GM11168 (cell line): Measurements from ENCODE around the gene SPAG8.

Experiments used
- in situ Hi-C: fragments of 300-500 bp; cut with MboI; formaldehyde crosslinking; loops from one replicate; pipeline ENCODE4 v1.12.0; 2022; ENCODE audit warnings: low sequenced_read_pairs; ENCODE audit not compliant: unreplicated experiment

Gene SPAG8

DNA sequence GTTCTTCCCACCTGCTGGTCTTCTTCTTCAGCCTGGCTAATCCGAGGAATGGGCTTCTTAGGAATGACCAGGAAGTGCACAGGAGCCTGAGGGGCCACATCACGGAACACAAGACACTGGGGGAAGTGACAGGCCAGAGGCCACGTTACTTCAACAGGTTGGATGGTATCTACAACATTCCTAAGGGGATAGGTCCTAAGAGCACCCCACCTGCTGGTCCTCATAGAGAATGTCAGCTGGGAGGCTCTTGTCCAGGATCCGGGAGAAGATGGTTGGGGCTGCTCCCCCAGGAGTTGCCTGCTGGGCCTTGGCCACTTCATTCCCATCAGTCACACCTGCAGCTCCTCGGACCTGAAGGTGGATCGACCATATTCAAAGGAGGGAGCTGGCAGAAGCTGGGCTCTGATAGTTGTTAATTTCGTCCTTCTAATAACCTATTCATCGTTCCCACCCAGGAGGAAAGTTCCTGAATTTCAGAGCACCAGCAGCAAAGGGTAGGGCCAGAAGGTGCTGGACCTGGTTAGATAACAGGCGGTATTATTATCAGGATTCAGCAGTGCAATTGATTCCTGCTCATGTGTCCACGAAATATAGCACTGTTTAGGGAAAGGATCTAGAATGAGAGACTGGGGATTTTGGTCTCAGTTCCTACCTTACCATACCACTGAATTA, 1.5 kb upstream of the SPAG8 start:
- in situ Hi-C loops, result no loop called here

DNA sequence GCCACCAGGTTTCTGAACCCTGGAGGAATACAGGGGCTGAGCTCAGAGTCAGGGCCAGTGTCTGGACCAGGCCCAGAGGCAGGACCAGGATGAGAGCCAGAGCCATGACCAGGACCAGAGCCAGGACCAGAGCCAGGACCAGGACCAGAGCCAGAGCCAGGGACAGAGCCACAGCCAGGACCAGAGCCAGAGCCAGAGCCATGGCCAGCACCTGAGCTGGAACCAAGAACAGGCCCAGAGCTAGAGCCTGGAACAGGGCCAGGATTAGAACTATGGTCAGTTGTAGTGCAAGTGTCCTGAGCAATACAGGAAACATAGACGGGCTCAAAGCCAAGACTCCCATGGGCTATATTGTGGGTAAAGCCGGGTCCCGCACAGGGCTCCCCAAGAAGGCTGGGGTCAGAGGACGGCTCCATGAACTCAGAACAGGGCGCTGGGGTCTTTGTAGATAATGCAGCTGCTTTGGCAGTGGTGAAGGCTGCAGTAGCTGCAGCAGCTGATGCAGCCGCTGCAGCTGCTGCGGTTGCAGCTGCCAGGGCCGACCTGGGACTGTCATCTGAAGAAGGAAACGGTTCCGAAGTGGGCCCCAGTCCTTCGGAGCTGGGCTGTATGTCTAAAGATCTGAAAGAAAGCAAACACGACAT, 559 bp downstream of the SPAG8 start:
- in situ Hi-C loops, result no loop called here

DNA sequence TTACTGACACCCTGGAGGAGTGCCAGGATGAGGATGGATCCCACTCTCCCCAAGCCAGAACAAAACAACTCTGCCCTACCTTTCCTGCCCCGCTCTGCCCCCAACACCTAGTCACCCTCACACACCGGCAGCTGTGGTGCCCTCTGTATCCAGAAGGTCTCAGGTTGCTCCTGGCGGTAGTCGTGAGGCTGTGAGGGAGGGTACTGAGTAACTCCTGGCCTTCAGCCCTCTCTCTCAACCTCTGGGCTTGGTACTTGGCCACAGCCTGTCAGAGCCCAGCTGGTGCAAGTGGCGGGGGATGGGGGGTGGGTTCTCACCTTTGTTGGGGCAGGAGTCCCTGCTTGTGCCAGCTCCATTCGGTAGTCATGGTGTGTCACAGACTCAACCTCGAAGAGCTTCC, 1.9 kb downstream of the SPAG8 start:
- in situ Hi-C loops, result no loop called here

DNA sequence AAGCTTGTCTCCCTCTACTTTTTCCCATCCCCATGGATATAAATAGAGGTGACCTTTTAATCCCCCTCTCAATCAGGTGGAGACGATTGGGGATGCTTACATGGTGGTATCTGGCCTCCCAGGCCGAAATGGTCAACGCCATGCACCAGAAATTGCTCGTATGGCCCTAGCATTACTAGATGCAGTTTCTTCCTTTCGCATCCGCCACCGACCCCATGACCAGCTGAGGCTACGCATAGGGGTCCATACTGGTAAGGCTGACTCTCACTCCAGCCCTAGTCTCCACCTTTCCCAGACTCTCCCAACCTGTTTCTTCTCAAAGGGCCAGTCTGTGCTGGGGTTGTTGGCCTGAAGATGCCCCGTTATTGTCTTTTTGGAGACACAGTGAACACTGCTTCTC, 3.6 kb downstream of the SPAG8 start:
- in situ Hi-C loops, result no loop called here

DNA sequence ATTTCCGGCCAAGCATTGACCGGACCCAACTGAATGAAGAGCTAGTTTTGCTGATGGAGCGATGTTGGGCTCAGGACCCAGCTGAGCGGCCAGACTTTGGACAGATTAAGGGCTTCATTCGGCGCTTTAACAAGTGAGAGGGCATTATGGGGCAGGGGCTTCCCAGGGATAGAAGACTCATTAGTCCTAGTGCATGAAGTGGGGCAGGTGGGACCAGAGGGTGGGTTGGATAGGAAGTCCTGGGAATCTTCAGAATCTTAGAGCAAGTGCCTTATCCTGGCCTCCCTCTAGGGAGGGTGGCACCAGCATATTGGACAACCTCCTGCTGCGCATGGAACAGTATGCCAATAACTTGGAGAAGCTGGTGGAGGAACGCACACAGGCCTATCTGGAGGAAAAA, 6.0 kb downstream of the SPAG8 start:
- in situ Hi-C loops, result no loop called here

DNA sequence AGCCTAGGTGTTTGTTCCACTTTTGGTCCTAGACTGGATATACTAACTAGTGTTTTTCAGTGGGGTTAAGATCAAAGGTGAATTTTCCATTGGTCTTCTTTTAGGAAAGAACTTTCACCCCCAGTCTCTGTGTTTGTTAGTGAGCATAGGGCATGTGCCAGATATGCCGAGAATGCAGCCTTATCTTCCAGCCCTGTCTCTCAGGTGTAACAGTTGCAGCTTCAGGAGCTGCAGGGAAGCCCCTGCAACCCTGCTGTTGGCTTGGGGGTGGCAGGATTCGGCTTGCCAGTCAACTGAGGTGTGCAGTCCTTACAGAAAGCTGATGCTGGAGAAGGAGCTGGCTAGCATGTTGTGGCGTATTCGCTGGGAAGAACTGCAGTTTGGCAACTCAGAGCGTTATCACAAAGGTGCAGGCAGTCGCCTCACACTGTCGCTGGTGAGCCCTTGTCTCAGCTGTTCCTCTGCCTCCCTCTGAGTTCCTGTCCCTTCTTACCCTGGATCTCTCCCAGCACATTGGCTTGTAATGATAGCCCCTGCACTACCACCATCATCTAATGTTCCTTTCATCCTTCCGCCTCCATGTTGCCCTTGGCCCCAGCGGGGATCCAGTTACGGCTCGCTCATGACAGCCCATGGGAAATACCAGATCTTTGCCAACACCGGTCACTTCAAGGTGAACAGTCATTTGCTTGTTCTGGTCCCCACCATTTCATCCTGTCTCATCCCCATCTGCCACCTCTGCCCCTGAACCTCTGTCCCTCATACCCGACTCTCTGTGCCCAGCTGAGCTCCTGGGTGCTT, 10.5 kb downstream of the SPAG8 start:
- in situ Hi-C loops, result no loop called here

DNA sequence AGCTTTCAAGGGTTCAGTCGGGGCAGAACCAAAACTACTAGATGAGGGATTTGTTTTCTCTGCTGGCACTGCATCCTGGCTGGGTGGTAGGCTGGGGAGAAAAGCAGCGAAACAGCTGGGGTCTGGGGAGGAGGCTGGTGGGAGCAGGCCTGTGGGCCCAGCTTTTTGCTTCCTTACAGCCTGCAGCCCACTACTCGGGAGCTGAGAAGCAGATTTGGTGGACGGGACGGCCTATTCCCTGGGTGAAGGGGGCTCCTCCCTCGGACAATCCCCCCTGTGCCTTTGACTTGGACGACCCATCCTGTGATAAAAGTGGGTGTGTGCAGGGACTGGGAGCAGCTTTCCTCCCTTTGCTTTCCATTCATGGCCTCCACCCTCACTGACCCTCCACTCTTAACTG, 11.5 kb downstream of the SPAG8 start:
- in situ Hi-C loops, result no loop called here

DNA sequence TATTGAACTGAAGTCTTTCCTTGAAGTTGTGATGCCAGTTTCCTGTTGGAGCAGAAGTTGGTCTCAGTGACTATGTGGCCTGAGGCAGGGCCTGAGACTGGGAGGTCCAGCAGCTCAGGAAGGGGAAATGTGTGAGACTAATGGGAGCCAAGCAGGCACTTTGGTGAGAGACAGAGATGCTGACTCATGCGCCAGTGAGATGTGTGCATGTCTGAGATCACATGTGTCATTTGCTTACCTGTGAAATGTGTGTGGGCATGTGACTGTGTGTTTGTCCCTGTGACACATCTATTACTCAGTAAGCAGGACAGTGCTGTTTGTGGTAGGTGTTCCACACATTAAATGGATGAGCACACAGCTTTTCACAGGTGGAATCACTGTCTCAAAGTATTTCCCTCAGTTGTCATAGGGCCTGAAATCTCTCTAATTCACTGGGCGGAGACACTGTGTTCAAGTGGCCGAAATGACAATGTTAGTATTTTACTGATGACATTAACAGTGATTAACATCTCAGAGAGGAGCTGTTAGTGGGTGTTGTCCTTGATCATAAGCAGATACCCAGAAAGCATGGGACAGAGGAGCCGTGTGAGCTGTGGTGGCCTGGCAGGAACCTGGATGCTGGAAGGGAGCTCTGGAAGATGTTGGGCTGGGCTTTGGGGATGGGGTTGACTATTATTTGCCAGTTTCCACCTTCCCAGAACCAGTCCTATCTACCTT, 13.2 kb downstream of the SPAG8 start:
- in situ Hi-C loops, result no loop called here

DNA sequence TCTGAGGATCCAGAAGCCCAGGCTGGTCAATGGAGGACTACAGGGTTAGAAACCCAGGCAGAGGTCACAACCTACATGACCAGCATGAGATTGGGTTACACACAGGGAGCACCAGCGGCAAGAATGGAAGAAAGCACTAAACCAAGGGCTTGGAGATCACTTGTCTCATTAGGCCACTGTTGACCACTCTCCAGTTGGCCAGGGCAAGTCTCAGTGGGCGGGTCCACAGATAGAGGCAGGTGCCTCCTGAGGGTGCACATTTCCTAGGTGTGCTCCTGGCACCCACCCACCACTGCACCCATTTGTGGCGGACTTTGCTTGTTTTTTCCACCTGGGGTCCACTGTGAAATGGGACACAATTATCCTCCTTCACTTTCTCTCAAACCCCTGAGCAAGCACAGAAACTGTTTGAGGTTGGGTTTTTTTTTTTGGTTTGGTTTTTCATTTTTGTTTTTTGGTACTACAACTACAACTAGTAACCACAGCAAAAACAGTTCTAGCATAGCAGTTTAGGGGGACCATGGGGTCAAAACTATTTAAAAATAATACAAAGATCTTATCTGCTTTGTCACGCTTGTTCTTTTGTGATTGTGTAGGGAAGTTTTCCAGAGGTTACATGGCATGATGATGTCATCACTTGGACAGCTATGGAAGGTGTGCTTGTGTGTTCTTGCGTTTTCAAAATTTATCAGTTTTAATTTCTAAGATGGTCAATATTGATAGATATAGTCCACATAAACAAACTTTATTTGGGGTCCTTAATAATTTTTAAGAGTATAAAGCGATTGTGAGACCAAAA, 14.6 kb downstream of the SPAG8 start:
- in situ Hi-C loops, result no loop called here

DNA sequence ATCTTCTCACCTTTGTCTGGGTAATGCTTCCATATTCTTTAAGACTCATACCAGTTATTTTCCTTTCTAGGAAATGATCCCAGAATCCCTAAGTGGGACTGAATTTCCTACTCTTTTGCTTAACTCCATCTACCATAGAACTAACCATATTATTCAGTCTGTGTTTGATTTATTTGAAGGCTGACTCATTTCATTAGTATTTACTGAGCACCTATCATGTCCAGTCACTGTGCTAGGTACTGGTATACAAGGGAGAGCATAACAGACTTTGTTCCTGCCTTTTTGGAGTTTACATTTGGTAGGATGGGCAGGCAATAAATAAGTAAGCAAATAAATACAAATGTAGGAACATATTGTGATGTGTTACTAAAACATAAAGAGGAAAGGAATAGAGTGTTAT, 16.4 kb downstream of the SPAG8 start:
- in situ Hi-C loops, result no loop called here

DNA sequence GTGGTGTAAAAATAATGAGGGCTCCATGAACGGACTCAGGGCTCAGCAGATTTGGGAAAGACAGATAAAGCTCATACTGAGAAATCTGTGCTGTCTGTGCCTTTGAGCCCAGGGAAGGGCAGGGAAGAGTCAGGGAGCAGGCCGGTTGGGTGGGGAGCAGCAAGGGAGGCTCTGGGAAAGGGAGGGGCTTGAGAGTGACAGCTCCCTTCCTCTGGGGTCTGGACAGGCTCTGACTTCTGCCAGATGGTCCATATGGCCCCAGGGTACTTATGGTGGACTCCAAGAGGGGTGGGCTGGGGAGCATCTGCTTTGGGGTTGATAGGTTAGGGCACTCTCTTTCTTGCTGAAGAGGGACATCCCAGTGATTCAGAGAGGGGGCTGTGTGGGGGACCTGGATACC, 18.6 kb downstream of the SPAG8 start:
- in situ Hi-C loops, result no loop called here

DNA sequence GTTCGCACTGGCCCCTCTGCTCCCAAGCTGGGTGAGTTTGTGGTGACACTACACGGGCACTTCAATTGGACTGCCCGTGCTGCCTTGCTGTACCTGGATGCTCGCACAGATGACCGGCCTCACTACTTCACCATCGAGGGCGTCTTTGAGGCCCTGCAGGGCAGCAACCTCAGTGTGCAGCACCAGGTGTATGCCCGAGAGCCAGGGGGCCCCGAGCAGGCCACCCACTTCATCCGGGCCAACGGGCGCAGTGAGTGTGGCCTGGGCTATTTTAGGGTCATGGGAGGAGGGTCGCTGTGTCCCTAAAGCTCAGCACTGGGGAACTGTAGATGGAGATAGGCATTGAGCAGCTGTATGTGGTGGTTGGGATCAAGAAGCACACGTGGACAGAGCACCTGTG, 19.2 kb downstream of the SPAG8 start:
- in situ Hi-C loops, result no loop called here

DNA sequence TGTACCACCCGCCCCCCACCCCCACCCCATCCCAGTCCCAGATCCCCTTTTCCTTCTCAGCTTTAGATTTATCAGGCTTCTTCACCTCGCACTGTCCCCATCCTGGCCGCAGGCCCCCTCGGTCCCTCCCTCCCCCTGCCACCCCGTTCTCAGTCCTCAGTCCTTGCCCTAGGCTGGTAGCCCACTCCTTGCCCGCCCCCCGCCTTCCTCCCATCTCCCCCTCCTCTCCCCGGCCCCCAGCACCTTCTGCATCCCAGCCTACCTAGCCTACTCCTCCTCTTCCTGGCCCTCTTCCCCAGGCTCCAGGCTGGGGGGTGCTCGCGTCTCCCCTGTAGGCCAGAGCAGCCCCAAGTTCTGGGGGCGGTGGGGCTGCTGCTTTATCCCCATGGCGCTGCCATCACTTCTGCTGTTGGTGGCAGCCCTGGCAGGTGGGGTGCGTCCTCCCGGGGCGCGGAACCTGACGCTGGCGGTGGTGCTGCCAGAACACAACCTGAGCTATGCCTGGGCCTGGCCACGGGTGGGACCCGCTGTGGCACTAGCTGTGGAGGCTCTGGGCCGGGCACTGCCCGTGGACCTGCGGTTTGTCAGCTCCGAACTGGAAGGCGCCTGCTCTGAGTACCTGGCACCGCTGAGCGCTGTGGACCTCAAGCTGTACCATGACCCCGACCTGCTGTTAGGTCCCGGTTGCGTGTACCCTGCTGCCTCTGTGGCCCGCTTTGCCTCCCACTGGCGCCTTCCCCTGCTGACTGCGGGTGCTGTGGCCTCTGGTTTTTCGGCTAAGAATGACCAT, 19.8 kb downstream of the SPAG8 start:
- in situ Hi-C loops, result no loop called here

DNA sequence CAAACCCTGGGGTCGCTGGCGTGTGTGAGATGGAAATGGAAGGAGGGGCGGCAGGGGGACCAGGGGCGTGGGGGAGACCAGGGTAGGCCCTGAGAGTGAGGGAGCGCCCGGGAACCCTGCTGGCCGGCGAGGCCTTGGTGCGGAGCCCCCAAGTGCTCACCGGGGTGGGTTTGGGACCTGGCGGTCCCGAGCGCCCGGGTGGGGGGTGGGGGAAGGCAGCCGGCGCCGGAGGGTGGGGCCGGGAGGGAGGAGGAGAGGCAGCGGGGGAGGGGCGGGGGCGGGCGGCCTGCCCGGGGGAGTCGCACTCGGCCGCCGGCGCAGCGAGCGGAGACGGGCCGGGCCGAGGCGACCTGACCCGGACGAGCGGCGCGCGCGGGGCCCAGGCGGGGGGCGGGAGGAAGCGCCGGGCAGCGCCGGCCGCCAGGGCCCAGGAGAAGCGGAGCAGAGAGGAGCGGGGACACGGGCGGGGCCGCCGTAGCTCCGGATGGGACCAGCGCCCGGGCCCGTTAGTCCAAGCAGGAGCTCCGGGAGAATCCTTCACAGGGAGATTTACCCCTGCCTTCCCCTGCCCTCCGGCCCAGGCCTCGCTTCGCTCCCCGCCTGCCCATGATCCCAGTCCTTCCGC, 20.7 kb downstream of the SPAG8 start, which contains the start of gene NPR2:
NPR2 (plus strand) TSS at position 295 of the 625 bp plus-strand sequence. CDS start 818 bp downstream, outside the sequence.
- in situ Hi-C loops, result no loop called here

DNA sequence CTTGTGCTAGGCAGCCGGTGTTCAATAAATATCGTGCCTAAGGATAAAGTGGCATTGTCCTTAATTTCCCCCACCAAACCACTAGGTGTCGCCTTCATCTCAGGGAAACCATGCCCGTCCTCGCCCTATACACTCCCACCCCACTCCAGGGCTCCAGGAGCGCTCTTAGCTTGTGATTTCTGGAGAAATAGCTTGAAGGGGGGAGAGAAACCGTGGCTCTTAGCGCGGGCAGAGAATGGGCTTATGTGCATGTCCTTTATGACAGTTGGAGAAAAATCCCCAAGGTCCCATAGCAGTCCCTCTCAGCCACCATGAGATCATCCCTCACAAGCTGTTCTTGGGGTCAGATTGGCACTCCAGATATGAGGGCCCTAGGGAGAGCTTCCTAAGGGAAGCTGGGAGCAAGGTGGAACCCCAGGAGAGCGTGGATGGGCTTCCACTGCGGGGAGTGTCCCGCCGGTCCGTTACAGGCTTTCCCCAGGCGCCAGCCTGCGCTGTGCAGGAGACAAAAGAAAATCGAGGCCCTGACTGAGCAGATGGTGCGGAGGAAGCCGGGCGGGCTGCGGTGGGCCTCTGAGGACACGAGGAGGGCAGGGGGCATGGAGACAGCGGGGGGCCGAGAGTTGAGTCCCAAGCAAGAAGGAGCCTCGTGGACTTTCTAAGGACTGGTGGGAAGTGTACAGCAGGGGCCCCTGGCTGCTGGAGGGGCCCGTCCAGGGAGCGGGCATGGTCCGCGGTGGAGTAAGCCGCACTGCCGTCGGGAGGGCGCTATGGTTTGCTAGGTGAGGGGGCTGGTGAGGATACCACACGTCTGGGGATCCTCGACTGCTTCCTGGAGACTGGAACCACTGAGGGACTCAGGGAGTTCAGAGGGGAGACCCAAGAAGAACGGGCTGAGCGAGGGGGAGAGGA, 21.4 kb downstream of the SPAG8 start:
- in situ Hi-C loops, result no loop called here

DNA sequence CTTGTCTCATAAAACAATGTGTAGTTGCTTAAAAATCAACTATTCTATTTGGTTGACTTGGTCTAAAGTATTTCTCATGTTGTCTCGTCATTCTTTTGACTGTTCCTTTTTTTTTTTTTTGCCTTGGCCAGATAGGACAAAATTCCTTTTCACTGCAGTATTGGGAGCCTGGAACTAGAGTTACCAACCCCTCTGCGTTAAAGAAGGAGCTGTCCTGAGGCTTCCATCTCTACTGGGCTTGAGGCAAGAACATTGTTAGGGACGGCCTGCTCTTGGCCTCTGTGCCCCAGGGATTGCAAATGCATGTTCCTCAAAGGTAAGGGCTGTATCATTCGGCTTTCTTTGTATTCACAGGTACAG, 22.1 kb downstream of the SPAG8 start:
- in situ Hi-C loops, result no loop called here

DNA sequence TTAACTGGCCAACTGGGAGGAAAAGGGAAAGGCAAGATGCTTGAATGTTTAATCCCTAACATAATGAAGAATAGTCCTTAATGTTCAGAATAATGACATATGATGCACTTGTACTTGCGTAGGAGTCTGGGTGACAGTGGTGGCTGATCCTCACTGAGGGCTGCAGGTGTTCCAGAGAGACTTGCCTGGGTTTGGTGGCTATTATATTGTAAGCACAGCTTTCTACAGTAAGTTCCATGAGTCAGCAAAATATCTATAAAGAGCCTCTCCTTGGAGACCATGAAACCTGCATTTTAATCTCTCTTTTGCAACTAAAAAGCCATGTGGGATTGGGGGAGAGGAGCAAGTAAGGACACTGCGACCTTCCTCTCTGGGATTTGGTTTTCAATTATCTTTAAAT, 22.5 kb downstream of the SPAG8 start:
- in situ Hi-C loops, result loop anchor here (5.0 kb wide), 1 partner anchor 93 kb away; no protein-coding TSS in a partner anchor

DNA sequence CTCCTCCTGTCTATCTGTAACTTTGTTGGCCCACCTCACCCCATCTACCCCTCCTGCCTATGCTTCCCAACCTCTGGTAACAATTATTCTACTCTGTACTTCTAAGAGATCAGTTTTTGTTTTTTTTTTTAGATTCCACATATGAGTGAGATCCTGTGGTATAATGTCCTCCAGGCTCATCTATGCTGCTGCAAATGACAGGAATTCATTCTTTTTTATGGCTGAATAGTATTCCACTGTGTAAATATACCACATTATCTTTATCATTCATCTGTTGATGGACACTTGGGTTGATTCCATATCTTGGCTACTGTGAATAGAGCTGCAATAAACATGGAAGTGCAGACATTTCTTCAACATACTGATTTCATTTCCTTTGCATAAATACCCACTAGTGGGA, 28.6 kb downstream of the SPAG8 start:
- in situ Hi-C loops, result no loop called here
